ENCODE results near the gene UGT1A3.

- TF ChIP-seq, protein P1, sequence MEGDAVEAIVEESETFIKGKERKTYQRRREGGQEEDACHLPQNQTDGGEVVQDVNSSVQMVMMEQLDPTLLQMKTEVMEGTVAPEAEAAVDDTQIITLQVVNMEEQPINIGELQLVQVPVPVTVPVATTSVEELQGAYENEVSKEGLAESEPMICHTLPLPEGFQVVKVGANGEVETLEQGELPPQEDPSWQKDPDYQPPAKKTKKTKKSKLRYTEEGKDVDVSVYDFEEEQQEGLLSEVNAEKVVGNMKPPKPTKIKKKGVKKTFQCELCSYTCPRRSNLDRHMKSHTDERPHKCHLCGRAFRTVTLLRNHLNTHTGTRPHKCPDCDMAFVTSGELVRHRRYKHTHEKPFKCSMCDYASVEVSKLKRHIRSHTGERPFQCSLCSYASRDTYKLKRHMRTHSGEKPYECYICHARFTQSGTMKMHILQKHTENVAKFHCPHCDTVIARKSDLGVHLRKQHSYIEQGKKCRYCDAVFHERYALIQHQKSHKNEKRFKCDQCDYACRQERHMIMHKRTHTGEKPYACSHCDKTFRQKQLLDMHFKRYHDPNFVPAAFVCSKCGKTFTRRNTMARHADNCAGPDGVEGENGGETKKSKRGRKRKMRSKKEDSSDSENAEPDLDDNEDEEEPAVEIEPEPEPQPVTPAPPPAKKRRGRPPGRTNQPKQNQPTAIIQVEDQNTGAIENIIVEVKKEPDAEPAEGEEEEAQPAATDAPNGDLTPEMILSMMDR (IDR thresholded peaks at IDR 0.05) = no peak
- TF ChIP-seq ZFX (IDR thresholded peaks at IDR 0.05; ENCODE audit: borderline replicate concordance) = no peak
Observed at GRCh38 chr2:233747283-233747544, 18.4 kb downstream of the UGT1A3 start.
